NCI-H2171 (cell line): ENCODE results near the gene PPP3R1.

Experiments
- DNase-seq: peaks from one replicate; lab custom pipeline; 2025; lab: John Stamatoyannopoulos, UW

The PPP3R1 gene, protein sequence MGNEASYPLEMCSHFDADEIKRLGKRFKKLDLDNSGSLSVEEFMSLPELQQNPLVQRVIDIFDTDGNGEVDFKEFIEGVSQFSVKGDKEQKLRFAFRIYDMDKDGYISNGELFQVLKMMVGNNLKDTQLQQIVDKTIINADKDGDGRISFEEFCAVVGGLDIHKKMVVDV

GRCh38 chr2:68252400-68253218 is at the start of gene PPP3R1:
Gene PPP3R1, minus strand, starts transcription at chr2:68252532. Its CDS starts 405 bp downstream, at chr2:68252127.
- peak; percentile 96 for DNase-seq

GRCh38 chr2:68295516-68295915 is 43.2 kb upstream of the PPP3R1 start:
- no peak for DNase-seq

- no peak for DNase-seq
Measured at GRCh38 chr2:68294913-68295312, 42.6 kb upstream of the PPP3R1 start.

DNA sequence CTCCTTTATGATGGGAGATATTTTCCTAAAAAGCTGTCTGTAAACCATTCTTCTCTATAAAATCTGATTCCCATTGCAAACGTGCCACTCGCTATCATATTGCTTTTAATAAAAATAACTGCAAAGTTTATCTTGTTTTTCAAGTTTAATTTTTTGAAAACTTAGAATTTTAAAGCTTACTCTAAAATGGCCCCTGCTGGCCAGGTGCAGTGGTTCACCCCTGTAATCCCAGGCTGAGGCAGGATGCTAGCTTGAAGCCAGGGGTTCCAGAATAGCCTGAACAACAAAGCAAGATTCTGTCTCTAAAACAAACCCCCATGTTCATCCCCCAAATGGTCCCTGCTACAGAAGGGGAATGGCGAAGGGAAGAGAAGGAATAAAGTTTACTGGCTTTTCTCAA is 41.9 kb upstream of the PPP3R1 start:
- DNase-seq, result no peak

GRCh38 chr2:68293755-68294154 is 41.4 kb upstream of the PPP3R1 start:
- no peak for DNase-seq

DNA sequence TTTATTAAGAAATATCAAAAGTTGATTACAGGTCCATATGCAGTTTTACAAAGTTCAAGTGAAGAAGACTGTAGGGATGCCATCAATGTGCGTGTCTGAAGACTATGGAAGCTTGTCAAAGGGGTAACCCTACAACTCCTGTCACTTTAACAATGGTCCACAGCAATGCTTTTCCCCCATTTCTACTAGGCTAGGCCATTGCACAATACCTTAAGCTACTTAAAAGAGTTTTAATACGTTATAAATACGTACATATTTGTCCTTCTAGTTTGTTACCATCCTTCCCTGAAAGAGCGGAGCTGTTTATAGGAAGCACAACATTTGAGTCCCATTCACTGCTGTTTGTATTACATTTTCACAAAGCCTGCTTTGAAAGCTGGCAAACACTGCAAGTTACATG is 40.7 kb upstream of the PPP3R1 start:
- no peak for DNase-seq

GRCh38 chr2:68292108-68292710 is 39.9 kb upstream of the PPP3R1 start:
- peak; percentile 37 for DNase-seq

GRCh38 chr2:68291314-68291713 is 39.0 kb upstream of the PPP3R1 start:
- no peak for DNase-seq

DNA sequence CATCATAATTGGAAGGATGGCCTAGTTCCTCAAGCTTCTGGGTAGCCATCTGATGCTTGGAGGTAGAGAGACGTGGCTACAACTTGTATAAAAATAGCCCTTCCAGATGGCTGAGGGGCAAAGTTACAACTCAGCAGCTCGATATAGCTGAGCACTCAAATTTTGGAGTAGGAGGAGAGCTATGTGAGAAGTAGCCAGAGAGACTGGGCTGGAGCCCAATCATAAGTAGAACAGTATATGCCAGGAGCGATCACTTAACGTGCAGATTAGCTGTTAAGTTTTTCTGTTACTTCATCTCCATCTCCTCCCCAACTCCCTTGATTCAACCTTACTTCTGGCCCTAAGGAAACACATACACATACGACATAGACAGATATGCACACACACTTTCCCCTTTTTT is 38.6 kb upstream of the PPP3R1 start:
- no peak for DNase-seq

DNA sequence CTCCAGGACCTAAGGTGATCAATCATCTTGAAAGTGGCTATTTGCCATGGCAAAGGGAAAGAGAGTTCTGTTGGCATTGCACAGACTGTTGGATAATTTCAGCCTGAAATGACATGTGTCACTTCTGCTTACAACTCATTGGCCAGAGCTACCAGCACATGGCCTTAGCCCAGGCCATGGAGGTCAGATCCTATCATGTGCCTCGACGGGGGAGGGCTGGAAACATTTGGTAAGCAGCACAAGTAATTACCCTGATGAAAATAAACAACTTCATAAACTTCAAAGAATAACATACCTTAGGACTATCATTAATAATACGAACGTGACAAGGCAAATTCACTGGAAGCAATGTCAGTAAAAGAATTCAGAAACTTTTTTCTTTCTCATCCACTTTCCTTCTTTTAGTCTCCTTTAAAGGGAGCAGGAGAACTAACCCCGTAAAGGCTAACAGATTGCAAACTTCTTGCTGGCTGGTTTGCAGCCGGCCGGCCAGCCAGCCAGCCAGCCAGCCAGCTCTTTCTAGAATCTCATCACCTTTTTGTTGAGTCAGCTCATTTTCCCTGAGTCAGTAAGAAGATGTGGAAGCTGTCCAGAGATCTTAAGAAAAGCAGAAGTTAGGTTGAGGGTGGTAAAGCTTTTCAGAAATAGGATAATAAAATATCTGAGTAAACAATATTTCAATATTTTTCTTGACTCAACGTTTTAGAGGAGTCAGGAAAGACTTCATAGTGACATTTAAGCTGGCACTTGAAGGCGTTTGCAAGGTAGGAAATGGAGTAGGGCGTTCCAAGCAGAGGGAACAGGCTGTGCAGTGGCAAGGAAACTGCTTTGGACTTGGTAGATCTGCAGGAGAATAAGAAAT is 35.5 kb upstream of the PPP3R1 start:
- no peak for DNase-seq

- peak; percentile 83 for DNase-seq
Measured at GRCh38 chr2:68284896-68285295, 32.6 kb upstream of the PPP3R1 start.

DNA sequence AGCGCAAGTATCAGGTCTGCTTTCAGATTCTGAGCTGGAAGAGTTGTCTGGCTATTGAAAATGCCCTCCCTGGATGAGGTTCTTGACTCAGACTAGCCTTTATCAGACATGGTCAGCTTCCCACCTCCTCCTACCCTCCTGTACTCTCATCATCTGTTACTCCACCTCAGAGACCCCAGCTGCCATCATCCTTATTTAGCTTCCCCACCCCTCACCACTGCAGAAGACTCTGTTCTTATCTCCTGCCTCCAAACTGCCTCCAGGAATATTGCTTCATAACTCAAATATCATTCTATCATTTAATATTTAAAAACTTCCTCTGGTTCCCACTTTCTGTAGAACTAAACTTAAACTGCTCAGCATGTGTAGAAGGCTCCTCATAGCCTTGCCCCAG is 31.1 kb upstream of the PPP3R1 start:
- DNase-seq, result no peak

DNA sequence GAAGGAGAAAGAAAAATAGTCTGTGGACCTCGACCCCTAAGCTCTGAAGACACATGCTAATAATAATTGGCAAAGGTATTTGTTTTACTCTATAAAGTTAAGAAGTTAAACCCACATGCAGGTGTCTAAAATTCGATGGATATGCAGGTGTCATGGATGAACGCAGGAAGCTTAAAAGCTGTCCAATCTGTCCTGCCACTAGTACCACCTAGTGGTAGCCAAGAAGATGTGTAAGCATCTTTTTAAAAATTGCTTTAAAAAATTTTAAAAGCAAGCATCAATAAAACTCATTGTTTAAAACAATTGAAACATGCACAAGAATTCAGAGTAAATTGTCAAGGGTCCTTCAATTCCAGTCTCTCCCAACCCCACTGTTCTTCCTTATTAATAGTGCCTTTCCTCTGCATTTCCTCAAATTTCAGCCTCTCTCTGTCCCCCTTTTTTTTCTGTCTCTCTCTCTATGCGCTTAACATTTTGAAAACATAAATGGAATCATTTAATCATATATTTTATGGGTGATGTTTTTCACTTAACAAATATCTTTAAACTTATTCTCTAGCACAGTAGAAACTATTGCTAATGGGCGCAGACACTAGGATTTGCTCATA is 30.6 kb upstream of the PPP3R1 start:
- peak; percentile 24 for DNase-seq

- no peak for DNase-seq
Measured at GRCh38 chr2:68280796-68281195, 28.5 kb upstream of the PPP3R1 start.

DNA sequence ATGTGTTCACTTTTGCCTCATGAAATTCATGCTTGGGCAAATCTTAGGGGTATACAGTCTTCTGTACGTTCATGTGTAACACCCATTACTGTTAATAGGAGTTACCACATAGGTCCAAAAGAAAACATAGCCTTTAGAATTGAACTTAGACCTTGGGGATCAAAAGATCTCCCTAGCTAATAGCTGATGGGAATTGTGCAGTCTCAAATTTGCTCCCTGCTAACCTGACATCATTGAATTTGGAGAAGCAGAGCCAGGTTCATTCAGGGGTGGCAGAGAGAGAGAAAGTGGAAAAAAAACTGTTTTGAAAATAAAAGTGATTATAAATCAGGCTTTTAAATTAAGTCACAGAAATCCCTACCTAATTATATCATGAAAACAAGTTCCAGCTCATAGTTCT is 28.0 kb upstream of the PPP3R1 start:
- no peak for DNase-seq

DNA sequence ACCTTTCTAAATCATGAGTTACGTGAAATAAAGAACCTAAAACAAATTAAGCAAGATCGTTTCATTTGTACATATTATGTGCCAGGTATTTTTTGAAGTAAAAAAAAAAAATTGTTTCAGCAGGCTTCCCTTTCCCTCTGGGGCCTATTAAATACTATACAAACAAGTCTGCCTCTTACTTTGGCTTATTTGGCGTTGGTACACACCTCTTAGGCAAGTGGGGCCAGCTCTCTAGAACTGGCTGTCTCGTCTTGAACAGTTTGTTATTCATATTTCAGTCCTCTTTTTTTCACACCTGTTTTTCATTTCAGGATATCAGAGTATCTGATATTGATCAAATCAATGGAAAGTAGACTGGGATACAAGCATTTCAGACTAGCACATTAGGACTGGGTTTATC is 27.4 kb upstream of the PPP3R1 start:
- DNase-seq, result peak; percentile 68

DNA sequence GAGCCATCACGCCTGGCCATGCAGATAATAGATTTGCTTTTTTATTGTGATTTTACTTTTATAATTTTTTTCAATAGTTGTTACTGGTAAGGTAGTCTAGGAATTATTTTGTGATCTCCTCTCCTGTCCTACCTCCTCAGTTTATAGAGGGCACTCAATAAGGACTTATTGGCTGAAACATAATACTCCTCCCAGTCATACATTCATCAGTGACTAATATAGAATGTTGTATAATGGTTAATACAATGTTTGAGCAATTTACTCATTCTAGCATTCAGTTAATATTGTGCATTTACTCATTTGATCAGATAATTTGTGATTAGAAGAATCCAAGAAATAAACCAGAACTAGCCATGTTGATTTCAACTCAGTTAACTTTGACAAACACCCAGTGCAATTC is 25.8 kb upstream of the PPP3R1 start:
- DNase-seq, result no peak

DNA sequence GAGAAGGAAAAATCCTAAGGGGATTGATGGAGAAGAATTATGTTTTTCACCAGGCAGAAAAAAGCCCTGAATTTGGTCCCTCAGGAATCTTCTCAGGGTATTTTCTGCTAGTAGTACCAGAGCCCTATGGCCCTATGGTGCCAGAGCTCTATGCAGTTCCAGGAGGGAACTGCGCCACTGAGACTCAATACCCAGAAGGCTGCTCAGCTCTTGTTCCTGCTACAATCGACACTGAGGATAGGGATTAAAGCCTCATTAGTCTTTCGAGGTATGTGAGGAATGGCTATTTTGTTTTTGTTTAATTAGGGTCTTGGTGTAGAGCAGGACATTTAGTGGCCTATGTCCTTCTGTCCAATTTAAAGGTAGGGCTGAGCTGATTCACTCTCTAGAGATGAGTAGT is 21.7 kb upstream of the PPP3R1 start:
- no peak for DNase-seq

GRCh38 chr2:68272246-68272994 is 20.1 kb upstream of the PPP3R1 start:
- peak; percentile 15 for DNase-seq

GRCh38 chr2:68266655-68267054 is 14.3 kb upstream of the PPP3R1 start:
- no peak for DNase-seq

DNA sequence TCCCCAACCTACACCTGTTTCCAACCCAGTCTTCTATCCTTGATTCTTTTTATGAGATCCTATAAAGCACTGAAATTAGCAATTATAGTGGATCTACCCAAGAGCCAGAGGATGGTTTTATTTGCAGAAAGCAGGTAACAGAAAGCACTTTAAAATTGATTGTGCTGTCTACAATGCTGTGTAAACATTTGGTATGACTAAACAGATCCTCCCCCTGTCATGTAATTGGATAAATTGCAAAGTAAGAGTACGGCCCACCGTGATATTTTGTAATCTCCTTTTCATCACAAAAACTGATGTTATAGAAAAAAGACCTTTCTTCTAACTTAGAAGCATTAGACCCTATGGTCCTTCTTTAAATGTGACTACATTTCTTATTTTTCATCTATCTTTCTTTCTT is 11.3 kb upstream of the PPP3R1 start:
- DNase-seq, result no peak
